Measurements from ENCODE around the gene UFSP2. TPM values are rescaled to one million over a fixed set of nuclear protein-coding genes. Genes with fewer than 3 reads are reported as not detected.

UFSP2 gene
- total and polyA plus RNA-seq, 4 donors: 13.6 to 48.8 (median 21.9) TPM

DNA sequence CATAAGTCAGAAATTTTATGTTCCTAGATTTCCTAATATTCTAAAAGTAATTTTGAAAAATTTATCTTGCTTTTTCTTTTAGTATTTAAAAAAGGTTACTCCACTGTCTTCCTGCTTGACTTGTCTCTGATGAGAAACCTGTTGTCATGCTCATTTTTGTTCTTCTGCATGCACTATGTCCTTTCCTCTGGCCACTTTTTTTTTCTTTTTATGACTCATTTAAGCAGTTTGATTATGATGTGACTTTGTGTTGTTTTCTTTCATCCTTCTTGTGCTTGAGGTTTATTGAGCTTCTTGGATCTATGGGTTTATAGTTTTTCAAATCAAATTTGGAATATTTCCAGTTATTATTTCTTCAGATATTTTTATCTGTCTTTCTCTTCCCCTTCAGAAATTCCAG is 12.0 kb upstream of the UFSP2 start:
- no peak for TF ChIP-seq CTCF (IDR thresholded peaks at IDR 0.05; ENCODE audit: control extremely low read depth, extremely low read depth)
- ATAC-seq (ENCODE audit: insufficient read depth, low FRiP score): no peak
- no peak overlapping the region for H3K9ac ChIP-seq (ENCODE audit: insufficient read depth in 1 of 2, low read length in 2 of 2)

GRCh38 chr4:185435466-185435865 is 9.7 kb upstream of the UFSP2 start:
- Histone ChIP-seq H3K36me3 (ENCODE audit: control insufficient read depth in 4 of 4, insufficient read depth in 4 of 4, low read length in 4 of 4) (no peaks in the 10 kb centered on the region), H3K4me1 (ENCODE audit: control insufficient read depth in 5 of 5, insufficient read depth in 5 of 5, low read length in 5 of 5) (no peaks in the 10 kb centered on the region), H3K9me3 (ENCODE audit: control insufficient read depth in 4 of 4, insufficient read depth in 3 of 4, low read length in 3 of 4) (no peaks in the 10 kb centered on the region), H3K27me3 (ENCODE audit: control insufficient read depth in 3 of 3, insufficient read depth in 3 of 3, low read length in 2 of 3) (no peaks in the 10 kb centered on the region), H3K27ac (ENCODE audit: low read depth in 1 of 2, low read length in 1 of 2) (no peak overlapping the region), H3K9ac (ENCODE audit: insufficient read depth in 1 of 2, low read length in 2 of 2) (no peak overlapping the region), H3K4me3 (no peak overlapping the region)
- ATAC-seq (ENCODE audit: insufficient read depth, low FRiP score): no peak
- no peak for DNase-seq
- no peak for TF ChIP-seq CTCF (IDR thresholded peaks at IDR 0.05; ENCODE audit: control extremely low read depth, extremely low read depth)

More for the DNA sequence above, 12.0 kb upstream of the UFSP2 start:
- no peak overlapping the region for H3K4me3 ChIP-seq
- no peaks in the 10 kb centered on the region for H3K36me3 ChIP-seq (ENCODE audit: control insufficient read depth in 4 of 4, insufficient read depth in 4 of 4, low read length in 4 of 4)
- no peak overlapping the region for H3K27ac ChIP-seq (ENCODE audit: low read depth in 1 of 2, low read length in 1 of 2)
- no peak for DNase-seq
- H3K27me3 ChIP-seq (ENCODE audit: control insufficient read depth in 3 of 3, insufficient read depth in 3 of 3, low read length in 2 of 3): no peaks in the 10 kb centered on the region
- no peaks in the 10 kb centered on the region for H3K9me3 ChIP-seq (ENCODE audit: control insufficient read depth in 4 of 4, insufficient read depth in 3 of 4, low read length in 3 of 4)
- H3K4me1 ChIP-seq (ENCODE audit: control insufficient read depth in 5 of 5, insufficient read depth in 5 of 5, low read length in 5 of 5): no peaks in the 10 kb centered on the region

DNA sequence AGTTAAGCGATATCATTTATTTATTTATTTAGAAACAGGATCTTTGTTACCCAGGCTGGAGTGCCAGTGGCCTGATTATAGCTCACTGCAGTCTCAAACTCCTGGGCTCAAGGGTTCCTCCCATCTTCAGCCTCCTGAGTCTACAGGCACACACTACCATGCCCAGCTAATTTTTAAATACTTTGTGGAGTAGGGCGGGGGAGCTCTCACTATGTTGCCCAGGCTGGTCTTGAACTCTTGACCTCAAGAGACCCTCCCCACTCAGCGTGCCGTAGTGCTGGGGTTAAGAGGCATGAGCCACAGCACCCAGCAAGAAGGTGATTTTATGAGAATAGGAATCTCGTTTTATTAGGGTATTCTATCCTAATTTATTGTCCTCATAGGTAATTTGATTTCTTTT is 3.9 kb upstream of the UFSP2 start:
- Histone ChIP-seq H3K4me1 (ENCODE audit: control insufficient read depth in 5 of 5, insufficient read depth in 5 of 5, low read length in 5 of 5) (peaks cover 0 to 8% (median 0%) of the 10 kb centered on the region in 5 donors), H3K9me3 (ENCODE audit: control insufficient read depth in 4 of 4, insufficient read depth in 3 of 4, low read length in 3 of 4) (no peaks in the 10 kb centered on the region), H3K27ac (ENCODE audit: low read depth in 1 of 2, low read length in 1 of 2) (no peak overlapping the region), H3K27me3 (ENCODE audit: control insufficient read depth in 3 of 3, insufficient read depth in 3 of 3, low read length in 2 of 3) (no peaks in the 10 kb centered on the region), H3K4me3 (no peak overlapping the region), H3K9ac (ENCODE audit: insufficient read depth in 1 of 2, low read length in 2 of 2) (no peak overlapping the region), H3K36me3 (ENCODE audit: control insufficient read depth in 4 of 4, insufficient read depth in 4 of 4, low read length in 4 of 4) (peaks cover 0 to 4% (median 1%) of the 10 kb centered on the region in 4 donors)
- WGBS, 2 donors: 65 to 78% methylated on average over 5 of the region's 5 CpGs
- TF ChIP-seq CTCF (IDR thresholded peaks at IDR 0.05; ENCODE audit: control extremely low read depth, extremely low read depth): no peak
- no peak for DNase-seq
- ATAC-seq (ENCODE audit: insufficient read depth, low FRiP score): no peak

DNA sequence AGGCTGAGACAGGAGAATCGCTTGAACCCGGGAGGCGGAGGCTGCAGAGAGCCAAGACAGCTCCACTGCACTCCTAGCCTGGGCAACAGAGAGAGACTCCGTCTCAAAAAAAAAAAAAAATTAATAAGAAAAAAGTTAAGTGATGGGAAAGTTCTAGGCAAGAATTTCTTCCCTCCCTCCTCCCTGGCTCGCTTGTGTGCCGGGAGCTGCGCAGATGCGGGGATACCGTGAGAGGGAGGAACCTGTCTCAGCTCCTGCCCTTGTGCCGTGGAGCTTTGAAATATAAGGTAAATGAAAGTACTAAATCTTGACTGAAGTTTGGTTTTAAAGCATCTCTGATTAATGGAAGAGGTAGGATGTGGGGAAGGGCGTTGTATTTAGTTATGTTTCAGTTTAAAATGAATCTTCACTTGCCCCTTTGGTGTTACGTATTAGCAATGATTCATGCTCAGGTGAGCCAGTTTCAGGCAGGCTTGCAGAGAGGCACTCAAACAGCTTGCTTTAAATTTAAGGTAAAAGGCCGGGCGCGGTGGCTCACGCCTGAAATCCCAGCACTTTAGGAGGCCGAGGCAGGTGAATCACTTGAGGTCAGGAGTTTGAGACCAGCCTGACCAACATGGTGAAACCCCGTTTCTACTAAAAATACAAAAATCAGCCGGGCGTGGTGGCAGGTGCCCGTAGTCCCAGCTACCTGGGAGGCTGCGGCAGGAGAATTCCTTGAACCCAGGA is 1.4 kb upstream of the UFSP2 start:
- 91 to 94% methylated on average over 22 of the region's 22 CpGs for WGBS, 2 donors
- Histone ChIP-seq H3K9ac (ENCODE audit: insufficient read depth in 1 of 2, low read length in 2 of 2) (no peak overlapping the region), H3K27me3 (ENCODE audit: control insufficient read depth in 3 of 3, insufficient read depth in 3 of 3, low read length in 2 of 3) (no peaks in the 10 kb centered on the region), H3K9me3 (ENCODE audit: control insufficient read depth in 4 of 4, insufficient read depth in 3 of 4, low read length in 3 of 4) (no peaks in the 10 kb centered on the region), H3K27ac (ENCODE audit: low read depth in 1 of 2, low read length in 1 of 2) (no peak overlapping the region), H3K36me3 (ENCODE audit: control insufficient read depth in 4 of 4, insufficient read depth in 4 of 4, low read length in 4 of 4) (peaks cover 0 to 4% (median 1%) of the 10 kb centered on the region in 4 donors), H3K4me1 (ENCODE audit: control insufficient read depth in 5 of 5, insufficient read depth in 5 of 5, low read length in 5 of 5) (peaks cover 0 to 22% (median 1%) of the 10 kb centered on the region in 5 donors), H3K4me3 (no peak overlapping the region)
- no peak for ATAC-seq (ENCODE audit: insufficient read depth, low FRiP score)
- no peak for TF ChIP-seq CTCF (IDR thresholded peaks at IDR 0.05; ENCODE audit: control extremely low read depth, extremely low read depth)
- peak in 1 of 3 donors; percentile 24 for DNase-seq

Measured in lung (tissue), 12 donors.